DND-41 (cell line): ENCODE data around the gene PHACTR3.

Source experiments
- ATAC-seq: fragments of 200-7000 bp; cut with Tn5 transposase; 3 replicates; pipeline ENCODE4 v1.9.1; 2021; ENCODE audit warnings: low read depth; ENCODE audit not compliant: insufficient read depth
- DNase-seq: peaks from one replicate; pipeline ENCODE4 v3.0.0-alpha.2; 2020
- H2AFZ ChIP-seq: 2 replicates; pipeline ENCODE4 v1.6.0; 2012; ENCODE audit warnings: low read depth, low read length
- H3K27ac ChIP-seq: 2 replicates; pipeline ENCODE4 v1.5.1; 2012; ENCODE audit warnings: low read length, inconsistent platforms
- H3K27me3 ChIP-seq: fragments of 200-600 bp; sonication (generic); 2 replicates; pipeline ENCODE4 v1.6.0; 2012; ENCODE audit warnings: low read length, mild to moderate bottlenecking, inconsistent platforms; ENCODE audit not compliant: insufficient read depth, poor library complexity
- H3K36me3 ChIP-seq: 2 replicates; pipeline ENCODE4 v1.5.1; 2012; ENCODE audit warnings: low read length, inconsistent platforms; ENCODE audit not compliant: insufficient read depth
- H3K4me1 ChIP-seq: 2 replicates; pipeline ENCODE4 v1.5.1; 2012; ENCODE audit warnings: mild to moderate bottlenecking, low read length; ENCODE audit not compliant: insufficient read depth
- H3K4me2 ChIP-seq: 2 replicates; pipeline ENCODE4 v1.6.0; 2012; ENCODE audit warnings: mild to moderate bottlenecking, moderate library complexity, low read length, inconsistent platforms; ENCODE audit not compliant: insufficient read depth
- H3K4me3 ChIP-seq, 2 experiments: fragments of 200-600 bp in 1 of 2; shearing (Covaris generic) in 1 of 2; 2 replicates each; pipeline ENCODE4 v1.5.1; 2012 to 2016; ENCODE audit warnings: inconsistent platforms in 2 of 2, low read length in 2 of 2, mild to moderate bottlenecking in 2 of 2, low read depth in 1 of 2, moderate library complexity in 1 of 2
- H3K79me2 ChIP-seq: 2 replicates; pipeline ENCODE4 v1.6.0; 2012; ENCODE audit warnings: low read length, inconsistent platforms; ENCODE audit not compliant: insufficient read depth
- H3K9ac ChIP-seq: 2 replicates; pipeline ENCODE4 v1.6.0; 2012; ENCODE audit warnings: low read depth, mild to moderate bottlenecking, inconsistent platforms, low read length, moderate library complexity
- H3K9me3 ChIP-seq: 2 replicates; pipeline ENCODE4 v1.5.1; 2012; ENCODE audit warnings: low read length, moderate library complexity, mild to moderate bottlenecking, inconsistent platforms; ENCODE audit not compliant: insufficient read depth, severe bottlenecking
- H4K20me1 ChIP-seq: 2 replicates; pipeline ENCODE4 v1.6.0; 2012; ENCODE audit warnings: low read length; ENCODE audit not compliant: insufficient read depth
- CTCF ChIP-seq: IDR thresholded peaks from 2 replicates; pipeline ENCODE4 v1.5.1; 2012; ENCODE audit warnings: borderline replicate concordance, low read length, moderate library complexity, mild to moderate bottlenecking; ENCODE audit not compliant: poor library complexity, severe bottlenecking; ENCODE audit errors: extremely low read depth
- EZH2 ChIP-seq: IDR thresholded peaks from 3 replicates; pipeline ENCODE4 v1.6.1; 2012; ENCODE audit warnings: borderline replicate concordance, low read depth, mild to moderate bottlenecking, moderate library complexity, low read length, inconsistent platforms; ENCODE audit not compliant: severe bottlenecking

The PHACTR3 gene

DNA sequence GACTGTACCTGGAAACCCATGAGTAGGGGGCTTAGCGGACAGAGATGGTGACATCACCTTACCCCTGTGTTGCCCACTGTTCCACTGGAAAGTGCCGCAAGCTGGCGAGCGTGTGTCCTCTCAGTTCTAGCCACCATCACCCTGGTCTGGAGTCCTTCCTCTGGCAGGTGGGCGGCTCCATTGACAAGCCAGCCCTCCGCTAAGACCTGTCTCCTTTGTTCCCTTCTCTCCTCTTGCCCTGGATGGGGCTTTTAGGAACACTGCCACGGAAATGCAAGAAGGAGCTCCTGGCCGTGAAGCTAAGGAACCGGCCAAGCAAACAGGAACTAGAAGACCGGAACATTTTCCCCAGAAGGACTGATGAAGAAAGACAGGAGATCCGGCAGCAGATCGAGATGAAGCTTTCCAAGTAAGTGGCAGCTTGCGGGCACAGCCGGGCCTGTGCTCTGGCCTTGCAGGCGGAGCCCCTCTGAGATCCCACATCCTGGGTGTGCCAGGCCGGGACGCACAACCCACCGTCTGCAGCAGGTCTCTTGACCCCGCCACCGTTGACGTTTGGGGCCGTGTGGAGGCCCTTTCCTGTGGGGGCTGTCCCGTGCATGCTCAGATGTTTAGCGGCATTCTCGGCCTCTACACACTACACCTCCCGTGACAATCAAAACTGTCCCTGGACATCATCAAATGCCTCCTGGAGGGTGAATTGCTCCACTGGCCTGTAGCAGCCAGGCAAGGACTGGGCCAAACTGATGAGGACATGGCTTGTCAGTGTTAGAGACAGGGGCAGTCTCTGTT, 201.6 kb downstream of the PHACTR3 start:
- H3K9ac ChIP-seq = no peak overlapping the region
- H4K20me1 ChIP-seq = 0 out of 2 replicates have a peak, but pooled peaks cover 4% of the 10 kb centered on the region
- no peak overlapping the region for H3K4me2 ChIP-seq
- TF ChIP-seq CTCF (no peak), EZH2 (no peak)
- H3K27me3 ChIP-seq = no peaks in the 10 kb centered on the region
- no peaks in the 10 kb centered on the region for H3K9me3 ChIP-seq
- H3K36me3 ChIP-seq = no peaks in the 10 kb centered on the region
- H3K4me1 ChIP-seq = no peaks in the 10 kb centered on the region
- no peak overlapping the region for H3K4me3 ChIP-seq
- no peak overlapping the region for H3K27ac ChIP-seq
- ATAC-seq (no peak), DNase-seq (no peak)
- H2AFZ ChIP-seq = no peak overlapping the region
- H3K79me2 ChIP-seq = no peaks in the 10 kb centered on the region

DNA sequence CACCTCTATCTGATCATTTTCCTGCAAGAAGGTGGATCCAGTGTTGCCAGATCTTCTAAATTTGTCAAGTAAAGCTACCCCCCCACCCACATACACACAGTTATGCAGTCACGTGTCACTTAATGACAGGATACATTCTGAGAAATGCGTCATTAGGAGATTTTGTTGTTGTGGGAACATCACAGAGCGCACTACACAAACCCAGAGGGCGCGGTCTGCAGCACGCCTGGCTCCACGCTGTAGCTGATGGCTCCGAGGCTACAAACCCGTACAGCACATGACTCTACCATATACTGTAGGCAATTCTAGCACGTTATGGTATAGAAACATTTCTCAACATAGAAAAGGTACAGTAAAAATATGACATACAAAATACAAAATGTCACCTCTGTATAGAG, 202.2 kb downstream of the PHACTR3 start:
- DNase-seq (no peak), ATAC-seq (no peak)
- TF ChIP-seq CTCF = no peak
- TF ChIP-seq EZH2 = no peak
- Histone ChIP-seq H4K20me1 (0 out of 2 replicates have a peak, but pooled peaks cover 4% of the 10 kb centered on the region), H3K27me3 (no peaks in the 10 kb centered on the region), H3K36me3 (no peaks in the 10 kb centered on the region), H3K27ac (no peak overlapping the region), H3K79me2 (no peaks in the 10 kb centered on the region), H3K9ac (no peak overlapping the region), H2AFZ (no peak overlapping the region), H3K4me1 (no peaks in the 10 kb centered on the region), H3K4me2 (no peak overlapping the region), H3K4me3 (no peak overlapping the region), H3K9me3 (no peaks in the 10 kb centered on the region)

DNA sequence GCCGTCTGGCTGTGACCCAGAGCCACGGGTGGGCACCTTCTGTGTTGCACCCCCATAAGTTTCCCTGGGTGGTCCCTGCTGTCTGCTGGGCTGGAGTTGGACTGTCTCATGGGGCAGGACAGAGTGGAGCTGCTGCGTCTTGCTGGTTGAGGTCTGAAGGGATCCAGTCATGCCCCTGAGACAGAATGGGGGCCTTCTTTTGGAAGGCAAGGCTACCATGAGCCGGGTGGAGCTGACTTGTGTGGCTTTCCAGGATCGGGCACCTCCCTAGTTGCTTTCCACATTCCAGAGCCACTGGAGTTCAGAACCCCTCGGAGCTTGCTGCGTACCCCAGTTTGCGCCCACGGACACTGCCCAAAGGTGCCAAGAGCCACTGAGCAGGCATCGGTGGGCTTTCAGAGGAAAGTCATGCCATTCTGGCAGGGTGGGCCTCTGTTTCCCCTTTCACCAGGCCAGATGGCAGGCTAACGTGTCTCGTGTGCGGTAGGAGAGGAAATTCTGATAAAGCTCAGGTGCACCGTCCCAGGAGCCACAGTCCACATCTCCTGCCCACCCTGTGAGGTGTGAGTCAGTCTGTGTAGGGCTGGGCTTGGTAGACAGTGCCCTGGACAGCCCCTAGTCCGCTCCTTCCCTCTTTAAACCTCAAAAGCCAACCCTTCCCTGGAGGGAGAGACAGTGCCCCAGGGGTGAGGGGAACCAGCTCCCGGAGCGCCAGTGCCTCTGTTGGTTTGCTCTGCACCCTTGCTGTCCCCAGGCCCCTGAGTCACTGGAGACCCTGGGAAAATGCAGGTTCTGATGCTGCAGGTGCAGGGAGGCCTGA, 203.8 kb downstream of the PHACTR3 start:
- Histone ChIP-seq H3K4me1 (no peaks in the 10 kb centered on the region), H3K79me2 (no peaks in the 10 kb centered on the region), H4K20me1 (0 out of 2 replicates have a peak, but pooled peaks cover 4% of the 10 kb centered on the region), H3K4me2 (no peak overlapping the region), H3K9me3 (no peaks in the 10 kb centered on the region), H3K27ac (no peak overlapping the region), H2AFZ (no peak overlapping the region), H3K4me3 (no peak overlapping the region), H3K27me3 (peaks cover 9% of the 10 kb centered on the region), H3K9ac (no peak overlapping the region), H3K36me3 (no peaks in the 10 kb centered on the region)
- TF ChIP-seq CTCF (no peak), EZH2 (no peak)
- ATAC-seq (no peak), DNase-seq (no peak)
